H1 (cell line): ENCODE data around the gene PIK3CG. TPM values are rescaled to one million over a fixed set of nuclear protein-coding genes. Genes with fewer than 3 reads are reported as not detected.

ENCODE experiments used
- CTCF ChIA-PET: fragments of 300-600 bp; sonication (Branson Sonifier 250); formaldehyde crosslinking; loops from one replicate; lab custom pipeline; 2021; ENCODE audit not compliant: partially characterized antibody; lab: Charles Lee
- POLR2A ChIA-PET: fragments of 300-600 bp; sonication (Branson Sonifier 250); formaldehyde crosslinking; loops from one replicate; lab custom pipeline; 2021; ENCODE audit warnings: inconsistent platforms; ENCODE audit not compliant: partially characterized antibody; lab: Charles Lee
- DNase-seq, 2 experiments: peaks; one replicate each; pipeline versions ENCODE4 v3.0.0 to v3.0.0-alpha.2; 2010 to 2022; ENCODE audit warnings: low spot score in 2 of 2, low read depth in 1 of 2, mixed read lengths in 1 of 2
- FAIRE-seq: peaks from 2 replicates; lab custom pipeline; 2011; peaks lifted over from hg19 to GRCh38; lab: Jason Lieb, UNC
- H2AFZ ChIP-seq: 2 replicates; pipeline ENCODE4 v1.8.1; 2012; ENCODE audit warnings: low read length, inconsistent platforms
- H2AK5ac ChIP-seq: 2 replicates; pipeline ENCODE4 v1.6.1; 2013; ENCODE audit warnings: low read depth, low read length
- H2BK120ac ChIP-seq: replicated peaks from 2 replicates; pipeline ENCODE3; 2013; ENCODE audit warnings: low read depth, low read length, inconsistent platforms
- H2BK12ac ChIP-seq: 2 replicates; pipeline ENCODE4 v1.6.1; 2013; ENCODE audit warnings: low read depth, low read length
- H2BK15ac ChIP-seq: 2 replicates; pipeline ENCODE4 v1.6.1; 2013; ENCODE audit warnings: low read length
- H2BK20ac ChIP-seq: 2 replicates; pipeline ENCODE4 v1.6.1; 2013; ENCODE audit warnings: low read length
- H2BK5ac ChIP-seq: 2 replicates; pipeline ENCODE4 v1.6.1; 2013; ENCODE audit warnings: low read depth, low read length
- H3K14ac ChIP-seq: 2 replicates; pipeline ENCODE4 v1.6.1; 2013; ENCODE audit warnings: inconsistent platforms; ENCODE audit not compliant: insufficient read length
- H3K18ac ChIP-seq: 2 replicates; pipeline ENCODE4 v1.6.1; 2013; ENCODE audit warnings: low read length; ENCODE audit errors: extremely low read depth
- H3K23ac ChIP-seq: 2 replicates; pipeline ENCODE4 v1.6.1; 2013; ENCODE audit warnings: inconsistent platforms; ENCODE audit not compliant: insufficient read length
- H3K23me2 ChIP-seq: 2 replicates; pipeline ENCODE4 v1.6.1; 2013; ENCODE audit warnings: low read depth, low read length
- H3K27ac ChIP-seq: 2 replicates; pipeline ENCODE4 v1.6.1; 2011; ENCODE audit warnings: low read depth, low read length, inconsistent platforms
- H3K27me3 ChIP-seq, 4 experiments: replicated peaks in 1 of 4; 1 replicate in 1 of 4; 2 replicates in 3 of 4; pipeline versions ENCODE4 v1.6.1 to v1.8.1; 2011 to 2013; ENCODE audit warnings: low read length in 3 of 4, mild to moderate bottlenecking in 3 of 4, inconsistent platforms in 2 of 4, mixed read lengths in 2 of 4, moderate library complexity in 1 of 4; ENCODE audit not compliant: control insufficient read depth in 3 of 4, insufficient read depth in 3 of 4; ENCODE audit errors: extremely low read depth in 1 of 4
- H3K36me3 ChIP-seq, 4 experiments: 2 replicates each; pipeline versions ENCODE4 v1.6.1 to v1.8.1; 2011 to 2013; ENCODE audit warnings: mild to moderate bottlenecking in 4 of 4, low read length in 3 of 4, moderate library complexity in 2 of 4, control low read depth in 1 of 4, inconsistent platforms in 1 of 4; ENCODE audit not compliant: insufficient read depth in 4 of 4, control insufficient read depth in 2 of 4
- H3K4ac ChIP-seq: replicated peaks from 2 replicates; pipeline ENCODE3; 2013; ENCODE audit warnings: low read length, low read depth, mixed read lengths, inconsistent platforms; ENCODE audit not compliant: insufficient read length
- H3K4me1 ChIP-seq, 4 experiments: replicated peaks in 1 of 4; 1 replicate in 1 of 4; 2 replicates in 3 of 4; pipeline versions ENCODE4 v1.6.1 to v1.8.1; 2011 to 2013; ENCODE audit warnings: low read length in 3 of 4, inconsistent platforms in 2 of 4, mixed read lengths in 1 of 4; ENCODE audit not compliant: insufficient read depth in 4 of 4, control insufficient read depth in 3 of 4
- H3K4me2 ChIP-seq, 2 experiments: 2 replicates each; pipeline versions ENCODE4 v1.6.1 to v1.8.1; 2011 to 2013; ENCODE audit warnings: low read depth in 2 of 2, low read length in 2 of 2, control low read depth in 1 of 2, inconsistent platforms in 1 of 2, mild to moderate bottlenecking in 1 of 2; ENCODE audit not compliant: insufficient read depth in 1 of 2
- H3K4me3 ChIP-seq, 4 experiments: fragments of 200-600, 300-600 bp in 1 of 4; sonication (generic), shearing (Covaris generic), sonication (Bioruptor Twin) in 1 of 4; 2 replicates each; pipeline versions ENCODE4 v1.5.1 to v1.8.1; 2011 to 2016; ENCODE audit warnings: low read length in 4 of 4, low read depth in 3 of 4, control low read depth in 2 of 4, inconsistent platforms in 2 of 4, mild to moderate bottlenecking in 2 of 4, mixed read lengths in 1 of 4, moderate library complexity in 1 of 4; ENCODE audit not compliant: insufficient read depth in 2 of 4; ENCODE audit errors: extremely low read depth in 1 of 4
- H3K56ac ChIP-seq: replicated peaks from 2 replicates; pipeline ENCODE3; 2013; ENCODE audit warnings: low read depth, mild to moderate bottlenecking, mixed read lengths, low read length, inconsistent platforms; ENCODE audit not compliant: insufficient read length
- H3K79me1 ChIP-seq: 2 replicates; pipeline ENCODE4 v1.6.1; 2013; ENCODE audit warnings: low read depth, low read length, control low read depth
- H3K79me2 ChIP-seq, 2 experiments: 2 replicates each; pipeline versions ENCODE4 v1.6.1 to v1.8.1; 2012 to 2013; ENCODE audit warnings: low read length in 2 of 2, mild to moderate bottlenecking in 2 of 2, inconsistent platforms in 1 of 2; ENCODE audit not compliant: insufficient read depth in 2 of 2, control insufficient read depth in 1 of 2
- H3K9ac ChIP-seq, 4 experiments: replicated peaks in 1 of 4; 1 replicate in 1 of 4; 2 replicates in 3 of 4; pipeline versions ENCODE4 v1.6.1 to v1.8.1; 2011 to 2013; ENCODE audit warnings: low read depth in 3 of 4, low read length in 3 of 4, control low read depth in 2 of 4, mild to moderate bottlenecking in 2 of 4, moderate library complexity in 2 of 4, inconsistent platforms in 1 of 4; ENCODE audit errors: extremely low read depth in 1 of 4
- H3K9me3 ChIP-seq, 2 experiments: 2 replicates each; pipeline versions ENCODE4 v1.6.1 to v1.8.1; 2012 to 2013; ENCODE audit warnings: mild to moderate bottlenecking in 2 of 2, moderate library complexity in 2 of 2, control low read depth in 1 of 2, inconsistent platforms in 1 of 2, low read depth in 1 of 2, low read length in 1 of 2, mixed read lengths in 1 of 2; ENCODE audit not compliant: insufficient read depth in 2 of 2
- H4K20me1 ChIP-seq, 2 experiments: replicated peaks in 1 of 2; 2 replicates each; pipeline versions ENCODE3 to v1.8.1; 2011 to 2013; ENCODE audit warnings: inconsistent platforms in 2 of 2, low read length in 2 of 2, mild to moderate bottlenecking in 1 of 2; ENCODE audit not compliant: insufficient read depth in 2 of 2, control insufficient read depth in 1 of 2
- H4K5ac ChIP-seq: 2 replicates; pipeline ENCODE4 v1.6.1; 2013; ENCODE audit warnings: low read length, low read depth, mixed read lengths, inconsistent platforms; ENCODE audit not compliant: insufficient read length
- H4K8ac ChIP-seq: 2 replicates; pipeline ENCODE4 v1.8.0; 2013; ENCODE audit warnings: mild to moderate bottlenecking, moderate library complexity, low read length, inconsistent platforms; ENCODE audit not compliant: insufficient read depth; ENCODE audit errors: extremely low read depth
- H4K91ac ChIP-seq: replicated peaks from 2 replicates; pipeline ENCODE3; 2013; ENCODE audit warnings: low read length, mixed read lengths, inconsistent platforms; ENCODE audit not compliant: insufficient read length
- BACH1 ChIP-seq: IDR thresholded peaks from 2 replicates; pipeline ENCODE4 v1.6.1; 2012; ENCODE audit warnings: low read length, improper control_type of control experiment
- BRCA1 ChIP-seq: IDR thresholded peaks from 2 replicates; pipeline ENCODE4 v1.6.1; 2012; ENCODE audit warnings: low read depth, low read length, improper control_type of control experiment
- HDAC2 ChIP-seq, 2 experiments: fragments of 300-600 bp in 1 of 2; sonication (generic) in 1 of 2; IDR thresholded peaks; 2 replicates each; pipeline ENCODE4 v1.6.1; 2011 to 2012; ENCODE audit warnings: low read depth in 2 of 2, low read length in 2 of 2, mild to moderate bottlenecking in 2 of 2, moderate library complexity in 2 of 2, borderline replicate concordance in 1 of 2, inconsistent platforms in 1 of 2
- JUND ChIP-seq: IDR thresholded peaks from 2 replicates; pipeline ENCODE4 v1.6.1; 2011; ENCODE audit warnings: mild to moderate bottlenecking, improper control_type of control experiment, low read length
- KDM1A ChIP-seq: fragments of 200-600, 300-600 bp; sonication (generic); IDR thresholded peaks from 2 replicates; pipeline ENCODE4 v1.7.1; 2016; ENCODE audit warnings: mild to moderate bottlenecking, low read length, borderline replicate concordance
- KDM5A ChIP-seq: fragments of 200-600 bp; IDR thresholded peaks from 2 replicates; pipeline ENCODE4 v1.7.1; 2012; ENCODE audit warnings: mild to moderate bottlenecking, low read length, inconsistent platforms, mixed read lengths
- PHF8 ChIP-seq: fragments of 200-600 bp; sonication (generic); conservative IDR thresholded peaks from 2 replicates; pipeline ENCODE4 v1.7.1; 2012; ENCODE audit warnings: low read depth, mild to moderate bottlenecking, inconsistent platforms, low read length, moderate library complexity
- RAD21 ChIP-seq, 2 experiments: IDR thresholded peaks in 1 of 2; conservative IDR thresholded peaks in 1 of 2; 2 replicates each; pipeline ENCODE4 v1.6.1; 2011; ENCODE audit warnings: low read depth in 2 of 2, low read length in 2 of 2, improper control_type of control experiment in 1 of 2, inconsistent platforms in 1 of 2, mild to moderate bottlenecking in 1 of 2, moderate library complexity in 1 of 2
- RNF2 ChIP-seq: fragments of 200-900, 300-1000 bp; sonication (generic); IDR thresholded peaks from 2 replicates; pipeline ENCODE4 v1.7.1; 2016; ENCODE audit warnings: borderline replicate concordance, low read depth, mild to moderate bottlenecking, antibody characterized with exemption, low read length; ENCODE audit not compliant: poor library complexity, severe bottlenecking; ENCODE audit errors: missing control alignments
- TBP ChIP-seq: IDR thresholded peaks from 2 replicates; pipeline ENCODE4 v1.6.1; 2011; ENCODE audit warnings: low read depth, low read length, improper control_type of control experiment
- WGBS, 2 experiments: shearing (Covaris generic) in 1 of 2; methylation state at CpG; one replicate each; pipeline versions ENCODE4 v1.1.6 to v1.1.7; 2013 to 2015; ENCODE audit warnings: low lambda C conversion rate in 2 of 2, mixed read lengths in 2 of 2, inconsistent platforms in 1 of 2, low coverage in 1 of 2, missing lambda C conversion rate in 1 of 2; ENCODE audit not compliant: insufficient replicate concordance in 2 of 2, insufficient coverage in 1 of 2, insufficient read length in 1 of 2; ENCODE audit errors: extremely low coverage in 1 of 2, missing lambda C conversion rate in 1 of 2; 5-methylcytosine and 5-hydroxymethylcytosine counted together
- polyA plus RNA-seq, 7 experiments: library from polyadenylated mRNA; depleted of rRNA in 3 of 7; stranded (reverse) in 5 of 7; unstranded in 2 of 7; fragments of >200 nt in 5 of 7; fragments of 200-250 nt in 2 of 7; gene quantifications; 1 replicate in 5 of 7; 2 replicates in 1 of 7; 4 replicates in 1 of 7; pipeline versions ENCODE4 v1.2.1 to v1.2.3, GENCODE V29; 2011 to 2013; ENCODE audit warnings: missing spikeins in 2 of 7, mixed read lengths in 2 of 7
- total RNA-seq: library from RNA; stranded (reverse); fragmentation: NEBNext Ultra II Directional; extraction: Animal tissue kit (Norgen Biotek cat#: 25700); gene quantifications from 2 replicates; pipeline ENCODE4 v1.2.1, GENCODE V29; 2021
- TF ChIP-seq, protein P1 (sequence below): IDR thresholded peaks from 2 replicates; pipeline ENCODE4 v1.6.1; 2012; ENCODE audit warnings: inconsistent platforms

PIK3CG gene
- total and polyA plus RNA-seq, 2 of the 8 experiments (the other 6 are each of a cell fraction or from before 2014, with no cell fraction given) = not detected

DNA sequence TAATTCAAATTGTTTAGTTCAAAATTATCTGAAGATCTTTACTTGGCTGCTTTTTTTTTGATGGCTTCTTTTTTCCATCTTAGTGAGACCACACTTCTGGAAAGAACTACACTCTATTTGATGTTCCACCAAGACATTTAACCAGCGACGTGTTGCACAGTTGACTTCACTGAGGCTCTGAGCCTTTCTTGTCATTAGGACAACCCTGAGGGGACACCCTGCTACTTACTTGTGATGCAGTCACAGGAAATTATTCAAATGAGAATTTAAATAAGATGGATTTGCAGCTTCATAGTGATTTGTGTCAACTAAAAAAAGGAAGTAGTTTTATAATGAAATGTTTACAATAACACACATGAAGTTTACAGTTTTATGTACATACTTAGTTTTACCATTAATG is 25.6 kb upstream of the PIK3CG start:
- H4K20me1 ChIP-seq = no peaks in the 10 kb centered on the region
- H3K4me1 ChIP-seq = peaks cover 0 to 3% (median 0%) of the 10 kb centered on the region in 4 experiments; a peak in 4 of 7 replicates
- 96% methylated on average over 2 of the region's 2 CpGs; no CpG with 5 or more reads in 1 of the 2 experiments for WGBS, 2 experiments
- no peak overlapping the region for H2AFZ ChIP-seq
- H2BK15ac ChIP-seq = no peak overlapping the region
- no peak overlapping the region for H2BK5ac ChIP-seq
- H4K91ac ChIP-seq = no peak overlapping the region
- H3K4me2 ChIP-seq = no peak overlapping the region
- ChIA-PET CTCF (no interaction called here), POLR2A (no interaction called here)
- no peaks in the 10 kb centered on the region for H3K79me2 ChIP-seq
- no peaks in the 10 kb centered on the region for H3K36me3 ChIP-seq
- no peak overlapping the region for H4K5ac ChIP-seq
- H3K27ac ChIP-seq = no peak overlapping the region
- no peak overlapping the region for H3K56ac ChIP-seq
- H3K18ac ChIP-seq = no peak overlapping the region
- H3K23ac ChIP-seq = no peak overlapping the region
- H2BK20ac ChIP-seq = no peak overlapping the region
- no peak overlapping the region for H2BK12ac ChIP-seq
- H3K4me3 ChIP-seq = no peak overlapping the region
- FAIRE-seq (no peak), DNase-seq (no peak)
- H2AK5ac ChIP-seq = no peak overlapping the region
- H3K14ac ChIP-seq = no peak overlapping the region
- H3K27me3 ChIP-seq = no peaks in the 10 kb centered on the region
- H3K79me1 ChIP-seq = no peaks in the 10 kb centered on the region
- no peak overlapping the region for H3K4ac ChIP-seq
- no peaks in the 10 kb centered on the region for H3K9me3 ChIP-seq
- H2BK120ac ChIP-seq = no peak overlapping the region
- no peak overlapping the region for H3K9ac ChIP-seq
- no peak overlapping the region for H4K8ac ChIP-seq
- no peaks in the 10 kb centered on the region; the same call in 1 of the 2 replicates for H3K23me2 ChIP-seq
- no peak for TF ChIP-seq BACH1
- TF ChIP-seq PHF8 = no peak
- TF ChIP-seq RAD21 (IDR thresholded peaks at IDR 0.05 in 1 of 2, conservative IDR thresholded peaks at IDR 0.05 in 1 of 2; ENCODE audit: low read depth in 2 of 2, low read length in 2 of 2) = no peak
- no peak for TF ChIP-seq BRCA1
- TF ChIP-seq, protein P1, sequence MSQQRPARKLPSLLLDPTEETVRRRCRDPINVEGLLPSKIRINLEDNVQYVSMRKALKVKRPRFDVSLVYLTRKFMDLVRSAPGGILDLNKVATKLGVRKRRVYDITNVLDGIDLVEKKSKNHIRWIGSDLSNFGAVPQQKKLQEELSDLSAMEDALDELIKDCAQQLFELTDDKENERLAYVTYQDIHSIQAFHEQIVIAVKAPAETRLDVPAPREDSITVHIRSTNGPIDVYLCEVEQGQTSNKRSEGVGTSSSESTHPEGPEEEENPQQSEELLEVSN = no peak
- no peak for TF ChIP-seq KDM1A
- TF ChIP-seq JUND = no peak
- TF ChIP-seq KDM5A = no peak
- TF ChIP-seq TBP = no peak
- no peak for TF ChIP-seq HDAC2 (IDR thresholded peaks at IDR 0.05; ENCODE audit: borderline replicate concordance in 1 of 2, low read depth in 2 of 2, low read length in 2 of 2)
- no peak for TF ChIP-seq RNF2
